A673 (cell line): ENCODE measurements around the gene GXYLT1.

Experiments
- EZH2 ChIP-seq: fragments of 200-600 bp; sonication (generic); IDR thresholded peaks from 2 replicates; pipeline ENCODE4 v1.6.1; 2017; ENCODE audit warnings: borderline replicate concordance, low read depth, mild to moderate bottlenecking, mixed read lengths, antibody characterized with exemption, low read length; ENCODE audit not compliant: poor library complexity, severe bottlenecking
- TF ChIP-seq, protein P1 (sequence below): fragments of 300-800, 200-600 bp; sonication (generic); conservative IDR thresholded peaks from 2 replicates; pipeline ENCODE4 v1.5.1; 2017; ENCODE audit warnings: low read depth, mild to moderate bottlenecking, antibody characterized with exemption, low read length, moderate library complexity, mixed read lengths

DNA sequence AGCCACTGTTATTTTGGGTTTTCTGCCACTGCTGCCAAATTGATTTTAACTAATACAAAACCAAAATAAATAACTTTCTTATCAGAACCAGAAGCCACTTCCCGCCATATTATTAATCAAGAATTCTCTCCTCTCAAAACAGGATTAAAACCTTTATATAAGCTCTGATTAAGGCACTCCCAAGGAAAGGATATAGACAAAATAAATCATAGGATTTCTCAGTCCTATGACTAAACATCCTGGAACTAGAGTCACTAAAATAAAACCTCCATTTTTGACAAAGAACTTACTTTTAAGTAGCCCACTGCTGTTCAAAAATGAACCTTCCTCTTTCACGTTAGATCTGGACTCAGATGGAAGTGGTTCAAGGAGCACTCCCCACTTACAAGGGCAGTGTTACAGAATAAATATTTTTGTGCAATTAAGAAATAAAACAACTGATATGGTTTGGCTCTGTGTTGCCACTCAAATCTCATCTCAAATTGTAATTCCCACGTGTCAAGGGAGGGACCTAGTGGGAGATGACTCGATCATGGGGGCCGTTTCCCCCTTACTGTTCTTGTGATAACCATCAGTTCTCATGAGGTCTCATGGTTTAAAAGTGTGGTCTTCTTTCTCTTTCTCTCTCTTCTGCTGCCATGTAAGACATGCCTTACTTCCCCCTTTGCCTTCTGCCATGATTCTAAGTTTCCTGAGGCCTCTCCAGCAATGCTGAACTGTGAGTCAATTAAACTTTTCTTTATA, 26.4 kb downstream of the GXYLT1 start:
- TF ChIP-seq, protein P1, sequence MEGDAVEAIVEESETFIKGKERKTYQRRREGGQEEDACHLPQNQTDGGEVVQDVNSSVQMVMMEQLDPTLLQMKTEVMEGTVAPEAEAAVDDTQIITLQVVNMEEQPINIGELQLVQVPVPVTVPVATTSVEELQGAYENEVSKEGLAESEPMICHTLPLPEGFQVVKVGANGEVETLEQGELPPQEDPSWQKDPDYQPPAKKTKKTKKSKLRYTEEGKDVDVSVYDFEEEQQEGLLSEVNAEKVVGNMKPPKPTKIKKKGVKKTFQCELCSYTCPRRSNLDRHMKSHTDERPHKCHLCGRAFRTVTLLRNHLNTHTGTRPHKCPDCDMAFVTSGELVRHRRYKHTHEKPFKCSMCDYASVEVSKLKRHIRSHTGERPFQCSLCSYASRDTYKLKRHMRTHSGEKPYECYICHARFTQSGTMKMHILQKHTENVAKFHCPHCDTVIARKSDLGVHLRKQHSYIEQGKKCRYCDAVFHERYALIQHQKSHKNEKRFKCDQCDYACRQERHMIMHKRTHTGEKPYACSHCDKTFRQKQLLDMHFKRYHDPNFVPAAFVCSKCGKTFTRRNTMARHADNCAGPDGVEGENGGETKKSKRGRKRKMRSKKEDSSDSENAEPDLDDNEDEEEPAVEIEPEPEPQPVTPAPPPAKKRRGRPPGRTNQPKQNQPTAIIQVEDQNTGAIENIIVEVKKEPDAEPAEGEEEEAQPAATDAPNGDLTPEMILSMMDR, result no peak
- TF ChIP-seq EZH2, result no peak
